Measurements from ENCODE around the gene DENND2A.

- TF ChIP-seq CTCF (IDR thresholded peaks at IDR 0.05; ENCODE audit: low read depth, low read length) (no peak), POLR2A (IDR thresholded peaks at IDR 0.05; ENCODE audit: extremely low read depth, insufficient read length) (no peak), MAX (IDR thresholded peaks at IDR 0.05; ENCODE audit: low read depth, low read length) (no peak), MYC (IDR thresholded peaks at IDR 0.05; ENCODE audit: low read depth, low read length) (no peak)
These were observed 70.5 kb downstream of the DENND2A start for GRCh38 chr7:140570120-140570519.

Data from NB4 (cell line).